HG03432 (cell line): ENCODE results near the gene COL8A2.

Experiments
- ATAC-seq: cut with Tn5 transposase; IDR thresholded peaks from one replicate; pipeline ENCODE4 v1.9.1; 2021; ENCODE audit warnings: mild to moderate bottlenecking, moderate library complexity; ENCODE audit not compliant: unreplicated experiment

The COL8A2 gene

DNA sequence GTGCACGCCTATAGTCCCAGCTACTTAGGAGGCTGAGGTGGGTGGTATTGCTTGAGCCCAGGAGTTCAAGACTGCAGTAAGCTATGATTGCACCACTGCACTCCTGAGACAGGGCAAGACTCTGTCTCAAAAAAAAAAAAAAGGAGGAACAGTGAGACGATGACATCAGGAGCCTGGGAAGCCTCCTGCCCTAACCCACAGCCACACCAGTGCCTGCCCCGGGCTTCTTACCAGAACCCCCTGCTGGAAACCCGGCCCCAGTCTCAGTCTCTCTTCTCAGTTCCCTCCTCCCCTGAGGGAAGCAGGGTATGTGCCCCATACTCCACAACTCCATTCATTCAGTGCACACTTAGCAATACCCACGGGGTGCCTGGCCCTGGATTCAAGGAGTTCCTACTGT, 9.1 kb downstream of the COL8A2 start:
- no peak for ATAC-seq

DNA sequence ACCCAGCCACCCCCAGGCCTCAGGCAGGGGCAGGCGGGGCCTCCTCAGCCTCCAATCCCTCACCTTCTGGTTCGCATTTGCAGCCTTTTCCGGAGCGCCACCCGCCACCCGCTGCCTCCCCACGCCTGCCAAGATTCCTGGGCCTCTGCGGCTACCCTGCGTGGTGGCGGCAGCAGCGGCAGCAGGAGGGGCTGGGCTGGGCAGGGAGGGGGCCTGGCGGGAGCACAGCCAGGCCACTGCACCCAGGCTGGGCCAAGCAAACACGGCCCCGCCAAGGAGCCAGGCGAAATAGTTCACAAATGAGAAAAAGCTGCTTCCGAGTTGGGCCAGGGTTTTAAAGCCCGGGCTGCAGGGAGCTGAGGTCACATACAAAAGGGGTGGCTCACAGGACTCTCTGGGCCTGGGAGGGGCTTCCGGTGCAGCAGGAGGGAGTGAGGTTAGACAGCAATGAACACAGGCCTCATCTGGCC, 9.8 kb downstream of the COL8A2 start:
- no peak for ATAC-seq

DNA sequence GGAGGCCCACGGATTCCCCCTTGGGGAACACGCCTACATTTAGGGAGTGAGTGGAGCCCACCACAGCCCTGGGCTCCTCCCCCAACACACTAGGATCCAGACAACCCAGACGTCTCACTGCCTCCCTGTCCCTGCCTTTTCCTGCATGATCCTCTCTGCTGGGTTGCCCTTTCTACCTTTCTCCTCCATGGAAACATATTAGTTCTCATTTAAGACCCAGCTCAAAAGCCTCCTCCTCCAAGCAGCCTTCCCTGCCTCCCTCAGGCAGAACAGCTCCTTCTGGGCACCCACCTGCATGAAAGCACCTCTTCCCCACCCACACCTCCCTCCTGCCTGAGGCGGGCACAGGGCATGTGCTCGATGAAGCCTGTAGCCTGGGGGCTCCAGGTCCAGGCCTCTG, 10.7 kb downstream of the COL8A2 start:
- ATAC-seq = no peak

DNA sequence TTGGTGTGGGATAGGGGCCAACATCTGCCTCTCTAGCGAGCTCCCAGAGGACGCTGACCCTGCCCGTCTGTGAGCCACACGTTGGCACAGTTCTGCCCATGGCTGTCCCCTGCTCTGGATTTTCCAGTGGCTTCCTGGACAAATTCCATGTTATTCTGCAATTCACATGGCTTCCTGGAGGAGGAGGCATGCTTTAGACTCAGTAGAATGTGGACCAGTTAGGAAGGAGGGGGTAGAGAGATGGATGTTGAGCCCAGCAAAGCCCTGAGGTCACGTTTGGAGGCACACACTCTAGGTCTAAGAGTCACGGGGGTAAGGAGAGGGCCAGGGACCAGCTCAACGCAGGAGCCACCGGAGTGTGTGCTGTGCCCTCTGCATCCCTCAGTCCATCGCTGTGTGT, 12.2 kb downstream of the COL8A2 start:
- ATAC-seq = no peak

DNA sequence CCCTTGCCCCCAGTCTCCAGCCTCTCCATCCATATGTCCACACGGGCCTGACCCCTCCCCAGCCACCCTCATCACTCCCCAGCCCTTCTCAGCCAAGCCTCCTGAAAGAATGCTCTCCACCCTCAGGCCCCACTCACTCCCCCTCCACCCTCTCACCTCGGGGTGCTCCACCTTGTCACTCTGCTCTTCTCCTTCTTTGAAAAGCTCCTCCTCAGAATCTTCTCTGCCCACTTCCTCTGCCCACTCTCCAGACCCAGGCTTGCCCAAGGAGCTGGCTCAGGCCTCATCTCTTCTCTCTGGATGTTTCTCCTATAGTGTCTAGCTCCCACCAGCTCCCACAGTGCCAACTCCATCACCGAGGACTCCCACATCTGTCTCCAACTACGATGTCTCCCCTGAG, 13.9 kb downstream of the COL8A2 start:
- no peak for ATAC-seq

DNA sequence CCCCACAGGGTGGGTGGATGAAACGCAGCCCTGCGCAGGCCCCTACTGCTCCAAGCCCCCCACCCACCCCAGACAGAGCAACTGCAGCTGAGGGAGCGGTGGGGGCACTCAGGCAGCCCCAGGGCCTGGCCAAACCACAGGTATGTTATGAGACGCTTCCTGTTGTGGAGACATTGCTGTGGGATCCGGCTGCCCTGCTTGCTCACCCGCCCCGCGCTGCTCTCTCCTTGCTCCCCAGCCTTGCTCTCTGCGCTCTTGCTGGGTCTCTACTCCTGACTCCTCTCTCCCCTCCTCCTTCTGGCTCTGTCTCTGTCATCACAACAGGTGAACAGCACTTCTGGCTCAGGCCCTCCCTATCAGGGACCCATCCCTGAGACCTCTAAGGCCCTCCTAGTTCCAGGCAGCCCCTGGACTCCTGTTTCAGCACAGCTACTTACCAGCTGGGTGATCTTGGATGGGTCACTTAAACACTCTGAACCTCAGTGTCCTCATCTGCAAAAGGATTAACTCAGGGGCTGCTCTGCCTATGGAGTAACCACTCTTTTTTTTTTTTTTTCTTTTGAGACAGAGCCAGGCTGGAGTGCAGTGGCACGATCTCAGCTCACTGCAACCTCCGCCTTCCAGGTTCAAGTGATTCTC, 15.9 kb downstream of the COL8A2 start:
- ATAC-seq = no peak

DNA sequence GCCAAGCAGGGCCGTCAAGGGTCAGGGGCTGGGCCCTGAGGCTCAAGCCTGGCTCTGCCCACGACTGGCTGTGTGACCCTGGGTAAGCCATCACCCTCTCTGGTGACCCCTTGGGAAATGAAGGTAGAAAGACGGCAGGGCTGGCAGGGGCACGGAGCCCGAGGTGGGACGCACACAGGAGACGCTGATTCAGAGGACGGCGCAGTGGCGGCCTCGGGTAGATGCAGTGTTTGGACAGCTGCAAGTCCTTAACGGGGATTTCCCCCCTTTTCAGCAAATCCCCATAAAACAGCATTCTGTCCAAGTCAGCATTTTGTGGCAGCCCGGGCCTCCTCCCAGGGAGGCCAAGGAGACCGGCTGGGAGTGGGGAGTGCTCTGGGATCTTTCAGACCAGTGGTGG, 16.7 kb downstream of the COL8A2 start:
- no peak for ATAC-seq

DNA sequence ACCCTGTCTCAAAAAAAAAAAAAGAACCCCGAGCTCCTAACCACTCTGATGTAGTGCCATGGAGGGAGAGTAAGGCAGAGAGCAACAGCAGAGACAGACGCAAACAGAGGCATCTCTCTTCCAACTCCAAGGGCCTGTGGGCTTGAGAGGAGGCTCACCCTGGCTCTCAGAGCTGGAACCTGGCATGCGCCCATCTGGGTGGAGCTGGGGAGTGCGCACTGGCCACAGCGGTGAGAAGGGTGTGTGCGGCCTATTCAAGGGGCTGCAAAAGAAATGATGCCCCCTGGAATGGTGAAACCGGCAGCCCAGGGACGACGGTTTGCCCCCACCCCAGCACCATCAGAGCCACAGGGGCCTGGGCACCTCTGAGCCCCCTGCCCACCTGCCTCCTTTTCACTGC, 17.6 kb downstream of the COL8A2 start:
- ATAC-seq = no peak

DNA sequence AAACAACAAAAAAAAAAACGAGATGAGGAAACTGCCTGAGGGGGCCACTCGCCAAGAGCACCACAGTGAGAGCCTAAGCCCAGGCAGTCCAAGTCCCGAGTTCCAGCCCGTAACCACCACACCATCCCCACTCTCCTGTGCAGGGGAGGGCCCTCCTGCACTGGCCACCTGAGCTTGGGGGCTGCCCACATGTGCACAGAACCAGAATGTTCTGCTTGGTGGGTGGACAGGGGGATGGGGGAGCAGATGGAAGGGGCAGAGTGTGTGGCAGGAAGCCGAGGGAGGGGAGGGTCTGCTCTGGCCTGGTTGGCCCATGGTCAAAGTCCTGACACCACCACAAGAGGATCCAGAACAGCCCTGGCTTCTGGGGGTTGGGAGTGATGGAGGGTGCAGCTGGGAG, 18.8 kb downstream of the COL8A2 start:
- no peak for ATAC-seq

DNA sequence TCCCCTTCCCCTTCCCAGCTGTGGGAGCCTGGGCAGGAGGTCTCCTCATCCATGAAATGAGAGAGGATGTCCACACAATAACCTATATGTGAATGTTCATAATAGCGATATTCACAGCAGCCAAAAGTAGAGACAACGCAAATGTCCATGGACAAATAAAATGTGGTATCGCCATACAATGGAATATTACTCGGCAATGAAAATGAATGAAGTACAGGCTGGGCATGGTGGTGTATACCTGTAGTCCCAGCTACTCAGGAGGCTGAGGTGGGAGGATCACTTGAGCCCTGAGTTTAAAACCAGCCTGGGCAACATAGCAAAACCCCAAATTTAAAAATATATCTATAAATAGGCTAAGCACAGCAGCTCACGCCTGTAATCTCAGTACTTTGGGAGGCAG, 23.5 kb downstream of the COL8A2 start:
- ATAC-seq = no peak

DNA sequence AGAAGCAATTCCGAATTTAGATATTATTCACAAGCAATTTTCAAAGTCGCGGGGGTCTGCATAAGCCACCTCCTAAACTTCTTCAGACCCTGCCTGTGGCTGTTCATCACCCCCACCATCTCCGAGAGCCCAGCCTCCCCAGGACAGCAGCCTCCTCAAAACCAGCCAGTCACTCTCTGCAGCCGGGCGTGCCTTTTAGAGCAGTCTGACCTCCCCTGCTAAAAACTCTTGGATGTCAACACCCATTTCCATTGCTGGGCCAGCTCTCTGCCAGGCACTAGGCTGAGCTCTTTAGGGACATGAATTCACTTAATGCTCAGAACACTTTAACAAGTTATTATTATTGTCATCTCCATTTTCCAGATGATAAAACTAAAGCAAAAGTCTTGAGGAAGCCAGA, 24.6 kb downstream of the COL8A2 start:
- ATAC-seq = no peak

DNA sequence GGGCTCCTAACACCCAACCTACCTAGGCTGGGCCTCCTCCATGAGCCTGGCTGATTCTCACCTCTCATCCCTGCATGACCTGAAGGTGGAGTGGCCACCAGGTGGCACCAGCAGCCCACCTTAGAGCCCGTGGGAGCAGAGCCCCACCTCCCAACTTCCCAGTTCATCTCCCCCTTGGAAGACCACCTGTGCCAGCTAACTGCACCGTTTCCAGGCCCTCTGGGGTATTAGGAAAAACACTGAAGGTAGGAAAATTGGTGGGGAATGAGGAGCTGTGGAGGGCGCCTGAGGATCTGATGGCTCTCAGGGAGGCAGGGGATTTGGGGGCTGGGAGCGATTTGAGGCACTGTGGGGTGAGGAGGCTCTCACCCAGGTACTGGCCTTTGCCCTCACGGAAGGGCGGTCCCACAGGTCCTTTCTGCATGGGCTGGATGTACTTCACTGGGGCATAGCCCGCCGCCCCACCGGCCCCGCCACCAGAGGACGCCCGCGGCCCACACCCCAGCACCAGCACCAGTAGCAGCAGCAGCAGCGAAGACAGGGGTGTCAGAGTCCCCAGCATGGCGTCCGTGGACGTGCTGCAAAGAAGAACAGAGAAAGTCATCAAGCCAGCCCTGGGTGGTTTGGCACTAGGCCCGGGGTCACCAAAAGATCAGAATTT, 25.2 kb downstream of the COL8A2 start:
- ATAC-seq = no peak

DNA sequence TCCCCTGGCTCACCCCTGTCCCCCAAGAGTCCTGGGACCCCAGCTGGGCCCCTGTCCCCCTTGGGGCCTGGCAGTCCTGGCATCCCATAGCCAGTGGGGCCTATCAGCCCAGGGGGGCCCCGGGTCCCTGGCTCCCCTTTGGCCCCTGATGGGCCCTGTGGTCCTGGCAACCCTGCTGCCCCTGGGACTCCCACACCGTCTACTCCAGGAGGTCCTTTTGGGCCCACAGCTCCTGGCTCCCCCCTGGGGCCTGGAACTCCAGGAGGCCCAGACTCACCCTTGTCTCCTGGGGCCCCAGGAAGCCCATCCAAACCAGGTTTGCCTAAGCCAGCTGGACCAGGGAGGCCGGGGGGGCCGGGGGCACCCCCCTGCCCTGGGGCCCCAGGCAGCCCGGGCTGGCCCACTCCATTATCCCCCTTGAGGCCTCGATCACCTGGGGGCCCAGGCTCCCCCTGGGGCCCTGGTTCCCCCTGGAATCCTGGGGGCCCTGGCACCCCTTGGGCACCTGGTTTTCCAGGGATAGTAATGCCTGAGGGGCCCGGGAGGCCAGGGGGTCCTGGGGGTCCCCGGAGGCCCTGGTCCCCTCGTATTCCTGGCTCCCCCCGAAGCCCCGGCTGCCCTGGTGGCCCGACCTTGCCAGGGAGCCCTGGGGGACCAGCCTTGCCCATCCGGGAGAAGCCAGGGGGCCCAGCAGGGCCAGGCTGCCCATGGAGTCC, 26.2 kb downstream of the COL8A2 start:
- ATAC-seq = no peak

DNA sequence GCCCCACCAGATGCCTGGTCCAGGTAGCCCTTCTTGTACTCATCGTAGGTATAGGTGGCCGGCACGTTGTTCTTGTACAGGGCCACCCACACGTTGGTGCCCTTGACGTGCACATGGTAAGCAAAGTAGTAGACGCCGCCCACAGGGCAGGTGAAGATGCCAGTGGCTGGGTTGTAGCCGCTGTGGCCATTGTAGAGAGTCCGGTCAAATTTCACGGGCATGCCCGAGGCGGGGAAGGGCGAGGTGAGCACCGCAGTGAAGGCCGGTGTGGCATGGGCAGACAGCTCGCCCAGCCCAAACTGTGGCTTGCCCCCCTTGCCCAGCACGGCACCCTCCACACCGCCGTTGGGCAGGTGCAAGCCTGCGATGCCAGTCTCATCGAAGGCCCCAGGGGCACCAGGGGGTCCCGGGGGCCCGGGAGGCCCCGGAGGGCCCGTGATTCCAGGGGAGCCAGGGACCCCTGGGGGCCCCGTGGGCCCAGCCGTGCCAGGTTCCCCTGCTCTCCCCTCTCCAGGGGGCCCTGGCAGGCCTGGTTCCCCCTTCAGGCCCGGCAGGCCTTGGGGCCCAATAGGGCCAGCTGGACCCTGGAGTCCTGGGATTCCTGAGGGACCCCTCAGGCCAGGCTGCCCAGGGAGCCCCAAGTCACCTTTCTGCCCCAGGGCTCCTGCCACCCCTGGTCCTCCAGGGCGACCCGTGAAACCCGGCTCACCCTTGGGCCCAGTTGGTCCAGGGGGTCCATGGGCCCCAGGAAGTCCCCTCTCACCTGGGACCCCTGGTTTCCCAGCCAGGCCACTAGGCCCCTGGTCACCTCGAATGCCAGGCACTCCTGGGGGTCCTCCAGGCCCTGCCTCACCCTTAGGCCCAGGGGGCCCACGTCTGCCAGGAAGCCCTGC, 27.1 kb downstream of the COL8A2 start:
- ATAC-seq = no peak

DNA sequence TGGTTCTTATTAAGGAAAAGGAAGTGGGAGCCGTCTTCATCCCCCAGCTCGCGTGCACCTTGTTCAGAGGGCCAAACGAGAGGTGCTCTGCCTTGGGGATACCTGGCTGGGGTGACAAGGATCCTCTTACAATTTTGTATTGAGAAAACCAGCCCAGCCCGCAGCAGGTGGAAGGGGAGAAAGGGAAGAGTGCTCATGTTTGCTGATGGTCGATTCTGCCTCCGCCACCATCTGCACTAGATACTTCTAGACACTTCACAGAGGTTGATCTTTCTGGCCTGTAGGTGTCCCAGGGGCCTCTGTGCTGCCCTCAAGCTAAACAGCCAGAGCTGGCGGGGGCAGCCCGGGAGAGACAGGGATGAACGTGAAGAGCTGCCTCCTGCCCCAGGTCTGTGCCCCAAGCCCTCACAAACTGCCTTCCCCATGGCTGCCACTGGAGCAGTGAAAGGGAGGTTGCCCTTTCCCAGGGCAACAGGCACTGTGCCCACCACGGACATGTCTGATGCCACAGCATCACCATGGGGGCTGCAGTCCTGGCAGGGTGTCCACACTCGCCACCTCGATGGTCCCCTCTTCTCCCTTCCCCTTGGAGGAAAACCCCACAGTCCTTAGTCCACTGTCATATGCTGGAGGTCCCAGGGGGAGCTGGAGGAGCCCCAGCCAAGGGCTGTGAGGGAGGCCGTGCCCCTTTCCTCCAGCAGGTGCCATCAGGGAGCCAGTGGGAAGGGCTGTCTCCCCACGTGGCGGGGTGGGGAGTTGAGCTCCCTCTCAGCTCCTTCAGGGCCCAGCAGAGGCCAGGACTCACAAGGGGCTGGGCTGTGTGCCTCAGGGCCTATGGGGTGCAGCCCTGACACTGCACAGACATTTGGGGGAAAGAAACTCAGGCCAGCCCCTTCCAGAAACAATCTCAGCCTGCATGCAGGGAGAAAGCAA, 28.3 kb downstream of the COL8A2 start:
- ATAC-seq = no peak

DNA sequence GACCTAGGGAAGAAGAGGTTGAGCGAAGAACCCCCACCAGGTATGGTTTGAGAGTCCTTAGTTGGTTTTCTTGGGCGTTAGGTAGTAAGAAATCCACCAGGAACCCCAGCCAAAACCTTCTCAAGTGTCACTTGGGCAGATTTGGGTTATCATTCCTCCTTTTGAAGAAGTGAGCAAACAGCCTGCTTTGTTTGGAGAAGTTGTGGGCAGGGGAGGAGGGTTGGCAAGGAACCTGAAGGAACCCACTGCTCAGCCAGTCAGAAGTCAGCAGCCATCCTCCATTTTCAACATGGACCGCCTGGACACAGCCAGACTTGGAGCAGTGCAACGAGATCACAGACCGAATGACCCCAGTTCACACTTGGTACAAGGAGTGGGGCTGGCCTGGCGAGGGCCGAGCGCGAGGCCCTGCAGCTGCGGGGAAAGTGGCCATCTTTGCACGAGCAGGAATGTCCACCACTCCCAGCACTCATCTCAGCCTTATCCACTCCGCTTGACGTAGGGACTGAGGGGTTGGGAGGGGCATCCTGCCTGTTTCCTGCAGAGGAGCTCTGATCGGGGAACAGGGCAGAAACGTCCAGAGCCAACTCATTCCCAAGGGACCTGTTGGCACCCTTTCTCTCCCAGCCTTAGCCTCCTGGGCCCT, 29.1 kb downstream of the COL8A2 start:
- ATAC-seq = no peak

DNA sequence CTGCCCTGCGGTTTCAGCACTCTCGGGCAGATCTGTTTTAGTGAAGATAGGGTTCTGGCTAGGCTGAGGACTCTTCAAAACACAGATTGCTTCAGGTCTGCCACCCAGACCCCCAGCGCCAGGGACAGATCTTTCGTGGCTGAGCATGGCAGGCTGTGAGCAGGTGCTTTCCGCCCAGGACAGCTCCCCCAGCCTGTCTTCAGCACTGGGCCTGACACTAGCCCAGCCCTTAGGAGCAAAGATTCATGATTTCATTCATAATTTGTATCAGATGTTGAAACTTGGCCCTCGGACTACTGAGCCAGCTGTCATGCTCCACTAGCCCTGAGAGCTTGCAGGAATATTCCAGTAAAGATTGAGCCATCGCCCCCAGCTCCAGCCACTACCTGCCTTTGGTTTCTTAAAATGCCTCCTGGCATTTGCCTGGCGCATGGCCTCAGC, 30.4 kb downstream of the COL8A2 start:
- ATAC-seq = no peak

DNA sequence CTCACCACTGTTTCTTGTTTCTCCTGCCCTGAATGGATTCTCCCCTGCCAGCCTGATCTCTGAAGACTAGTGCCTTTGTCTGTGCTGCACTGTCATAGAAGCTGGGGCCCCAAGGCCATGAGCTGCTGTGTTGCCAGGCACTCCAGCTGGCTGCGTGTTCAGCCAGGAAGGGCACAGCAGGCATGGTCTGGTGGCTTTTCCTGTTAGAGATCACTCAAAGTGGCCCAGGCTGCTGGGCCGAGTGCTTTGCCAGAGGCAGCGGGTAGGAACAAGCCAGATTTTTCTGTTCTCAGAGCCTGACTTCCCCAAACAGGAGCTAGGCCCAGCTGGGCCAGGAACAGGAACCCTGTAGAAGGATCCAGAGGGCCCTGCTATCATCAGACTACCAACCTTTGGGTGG, 31.1 kb downstream of the COL8A2 start:
- no peak for ATAC-seq

DNA sequence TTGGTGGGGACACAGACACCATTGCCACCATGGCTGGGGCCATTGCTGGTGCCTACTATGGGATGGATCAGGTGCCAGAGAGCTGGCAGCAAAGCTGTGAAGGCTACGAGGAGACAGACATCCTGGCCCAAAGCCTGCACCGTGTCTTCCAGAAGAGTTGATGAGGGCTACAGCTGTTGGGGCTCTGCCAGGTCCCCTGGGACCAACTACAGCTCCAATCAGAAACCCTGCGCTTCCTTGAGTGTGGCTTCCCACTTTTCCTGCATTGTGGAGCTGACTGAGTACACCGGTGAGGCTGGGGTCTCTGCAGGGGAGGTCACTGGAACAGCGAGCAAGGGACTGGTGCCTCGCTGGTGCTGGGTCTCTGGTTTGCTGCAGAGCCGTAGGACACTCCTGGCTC, 31.8 kb downstream of the COL8A2 start:
- ATAC-seq = no peak

DNA sequence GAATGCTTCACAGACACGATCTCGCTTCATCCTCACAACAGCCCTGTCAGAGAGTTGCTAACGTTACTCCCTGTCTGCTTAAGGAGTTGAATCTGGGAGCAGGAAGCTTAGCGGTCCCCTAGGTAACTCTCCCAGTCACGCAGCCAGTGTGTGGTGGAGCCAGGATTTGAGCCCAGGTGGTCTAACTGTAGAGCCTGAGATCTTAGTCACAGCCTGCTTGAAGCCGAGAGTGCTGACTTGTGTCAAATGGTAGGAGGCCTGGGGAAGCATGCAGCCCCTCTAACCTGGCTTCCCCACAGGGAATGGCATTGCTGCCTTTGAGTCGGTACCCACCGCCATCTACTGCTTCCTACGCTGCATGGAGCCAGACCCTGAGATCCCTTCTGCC, 32.2 kb downstream of the COL8A2 start:
- ATAC-seq = no peak
